IMR-90 (cell line): ENCODE results near the gene KLK12. TPM values are rescaled to one million over a fixed set of nuclear protein-coding genes. Genes with fewer than 3 reads are reported as not detected.

Source experiments
- ATAC-seq: fragments of 200-7000 bp; cut with Tn5 transposase; 2 replicates; pipeline ENCODE4 v1.9.1; 2020; ENCODE audit warnings: low read depth, mild to moderate bottlenecking, moderate library complexity
- BruUV-seq: library from RNA; stranded (reverse); fragments of 400-500 nt; replicated peaks from 2 replicates; lab custom pipeline; 2021; lab: Mats Ljungman, UMichigan
- CTCF ChIA-PET: fragments of 300-600 bp; formaldehyde crosslinking; extraction: SDS; loops from one replicate; lab custom pipeline; 2021; ENCODE audit warnings: antibody characterized with exemption; lab: Yijun Ruan, JAX
- POLR2A ChIA-PET: fragments of 300-600 bp; sonication (Branson Sonifier 250); formaldehyde crosslinking; loops from one replicate; lab custom pipeline; 2022; ENCODE audit warnings: antibody characterized with exemption; ENCODE audit not compliant: unreplicated experiment; lab: Charles Lee
- DNase-seq: peaks from one replicate; pipeline ENCODE4 v3.0.0; 2013
- H2AFZ ChIP-seq: replicated peaks from 2 replicates; pipeline ENCODE3; 2013; ENCODE audit warnings: low read length, mild to moderate bottlenecking; ENCODE audit not compliant: poor library complexity
- H2AK5ac ChIP-seq: 2 replicates; pipeline ENCODE4 v1.6.1; 2013; ENCODE audit warnings: low read depth, low read length, inconsistent platforms
- H2AK9ac ChIP-seq: replicated peaks from 2 replicates; pipeline ENCODE3; 2013; ENCODE audit warnings: mild to moderate bottlenecking, low read depth, low read length, moderate library complexity; ENCODE audit not compliant: poor library complexity
- H2BK120ac ChIP-seq: 2 replicates; pipeline ENCODE4 v1.6.1; 2013; ENCODE audit warnings: low read depth, low read length, inconsistent platforms
- H2BK15ac ChIP-seq: 3 replicates; pipeline ENCODE4 v1.6.1; 2013; ENCODE audit warnings: low read depth, low read length, inconsistent platforms
- H2BK20ac ChIP-seq: 2 replicates; pipeline ENCODE4 v1.6.1; 2013; ENCODE audit warnings: low read depth, mild to moderate bottlenecking, inconsistent platforms, low read length, moderate library complexity
- H2BK5ac ChIP-seq: 2 replicates; pipeline ENCODE4 v1.6.1; 2013; ENCODE audit warnings: mild to moderate bottlenecking, low read depth, low read length, inconsistent platforms; ENCODE audit not compliant: poor library complexity, severe bottlenecking
- H3K14ac ChIP-seq: replicated peaks from 2 replicates; pipeline ENCODE4 v1.6.1; 2013; ENCODE audit warnings: low read depth, low read length, inconsistent platforms
- H3K18ac ChIP-seq: 2 replicates; pipeline ENCODE4 v1.6.1; 2013; ENCODE audit warnings: low read depth, low read length, control low read depth
- H3K23ac ChIP-seq: 2 replicates; pipeline ENCODE4 v1.6.1; 2013; ENCODE audit warnings: low read depth, low read length, inconsistent platforms
- H3K27ac ChIP-seq: 2 replicates; pipeline ENCODE4 v1.5.1; 2013; ENCODE audit warnings: mild to moderate bottlenecking, control low read depth, low read length; ENCODE audit not compliant: insufficient read depth
- H3K27me3 ChIP-seq: 2 replicates; pipeline ENCODE4 v1.6.1; 2013; ENCODE audit warnings: low read length; ENCODE audit not compliant: control insufficient read depth, insufficient read depth
- H3K36me3 ChIP-seq: 2 replicates; pipeline ENCODE4 v1.6.1; 2013; ENCODE audit warnings: low read length, mixed read lengths; ENCODE audit not compliant: control insufficient read depth, insufficient read depth
- H3K4ac ChIP-seq: 2 replicates; pipeline ENCODE4 v1.6.1; 2013; ENCODE audit warnings: low read depth, low read length, inconsistent platforms
- H3K4me1 ChIP-seq: 2 replicates; pipeline ENCODE4 v1.6.1; 2013; ENCODE audit warnings: low read length, mixed read lengths; ENCODE audit not compliant: control insufficient read depth, insufficient read depth
- H3K4me2 ChIP-seq: 2 replicates; pipeline ENCODE4 v1.6.1; 2013; ENCODE audit warnings: low read depth, mild to moderate bottlenecking, control low read depth, low read length, moderate library complexity
- H3K4me3 ChIP-seq: 2 replicates; pipeline ENCODE4 v1.5.1; 2013; ENCODE audit warnings: low read depth, mild to moderate bottlenecking, control low read depth, low read length, moderate library complexity; ENCODE audit not compliant: insufficient read depth
- H3K56ac ChIP-seq: 2 replicates; pipeline ENCODE4 v1.6.1; 2013; ENCODE audit warnings: low read length, inconsistent platforms; ENCODE audit not compliant: insufficient read depth; ENCODE audit errors: extremely low read depth
- H3K79me1 ChIP-seq, 2 experiments: 2 replicates each; pipeline ENCODE4 v1.6.1; 2013; ENCODE audit warnings: low read length in 2 of 2, inconsistent platforms in 1 of 2, low read depth in 1 of 2
- H3K9ac ChIP-seq: 2 replicates; pipeline ENCODE4 v1.6.1; 2013; ENCODE audit warnings: low read depth, low read length, control low read depth
- H3K9me1 ChIP-seq: 2 replicates; pipeline ENCODE4 v1.6.1; 2013; ENCODE audit warnings: low read length, inconsistent platforms; ENCODE audit not compliant: insufficient read depth
- H3K9me3 ChIP-seq: 2 replicates; pipeline ENCODE4 v1.6.1; 2013; ENCODE audit warnings: low read length; ENCODE audit not compliant: control insufficient read depth, insufficient read depth
- H4K20me1 ChIP-seq: 2 replicates; pipeline ENCODE4 v1.6.1; 2013; ENCODE audit warnings: low read length, inconsistent platforms; ENCODE audit not compliant: insufficient read depth
- H4K5ac ChIP-seq: 2 replicates; pipeline ENCODE4 v1.6.1; 2013; ENCODE audit warnings: mild to moderate bottlenecking, low read depth, low read length, control low read depth
- H4K8ac ChIP-seq, 2 experiments: 2 replicates each; pipeline ENCODE4 v1.6.1; 2013; ENCODE audit warnings: low read depth in 2 of 2, low read length in 2 of 2, control low read depth in 1 of 2, inconsistent platforms in 1 of 2
- H4K91ac ChIP-seq: 2 replicates; pipeline ENCODE4 v1.6.1; 2013; ENCODE audit warnings: low read depth, low read length, inconsistent platforms; ENCODE audit not compliant: insufficient read depth
- MAZ ChIP-seq: IDR thresholded peaks from 2 replicates; pipeline ENCODE4 v1.6.1; 2012; ENCODE audit warnings: low read depth, mild to moderate bottlenecking, low read length, improper control_type of control experiment, moderate library complexity, borderline replicate concordance
- WGBS, 2 experiments: methylation state at CpG; one replicate each; pipeline versions ENCODE4 v1.1.5 to v1.1.7; 2013; ENCODE audit warnings: missing lambda C conversion rate in 2 of 2; ENCODE audit not compliant: insufficient read length in 1 of 2; ENCODE audit errors: extremely low coverage in 2 of 2; 5-methylcytosine and 5-hydroxymethylcytosine counted together
- dilution Hi-C: fragments of 300-500 bp; cut with HindIII; formaldehyde crosslinking; loops from one replicate; pipeline ENCODE4 v1.14.3; 2018; ENCODE audit warnings: low sequenced_read_pairs; ENCODE audit not compliant: unreplicated experiment
- in situ Hi-C: fragments of 300-500 bp; cut with MboI; formaldehyde crosslinking; loops from 3 replicates; pipeline ENCODE4 v1.14.3; 2019; ENCODE audit warnings: low sequenced_read_pairs, inconsistent platforms, mixed read lengths
- intact Hi-C: fragments of 100-400 bp; cut with micrococcal nuclease; formaldehyde crosslinking; loops from 2 replicates; pipeline ENCODE4 v1.10.0; 2022
- polyA plus RNA-seq, 3 experiments: library from polyadenylated mRNA; depleted of rRNA; stranded (reverse); fragments of >200 nt; gene quantifications; 2 replicates each; pipeline ENCODE4 v1.2.3, GENCODE V29; 2012; ENCODE audit warnings: low replicate concordance in 1 of 3
- total RNA-seq: library from RNA; depleted of rRNA; stranded (reverse); fragments of >200 nt; gene quantifications from 2 replicates; pipeline ENCODE4 v1.2.3, GENCODE V29; 2012
- TF ChIP-seq, protein P1 (sequence below): conservative IDR thresholded peaks from 2 replicates; pipeline ENCODE4 v1.5.1; 2012; ENCODE audit warnings: mild to moderate bottlenecking, low read depth, low read length, improper control_type of control experiment

Gene KLK12
- total and polyA plus RNA-seq, 2 of the 4 experiments (the other 2 are of a cell fraction): not detected

DNA sequence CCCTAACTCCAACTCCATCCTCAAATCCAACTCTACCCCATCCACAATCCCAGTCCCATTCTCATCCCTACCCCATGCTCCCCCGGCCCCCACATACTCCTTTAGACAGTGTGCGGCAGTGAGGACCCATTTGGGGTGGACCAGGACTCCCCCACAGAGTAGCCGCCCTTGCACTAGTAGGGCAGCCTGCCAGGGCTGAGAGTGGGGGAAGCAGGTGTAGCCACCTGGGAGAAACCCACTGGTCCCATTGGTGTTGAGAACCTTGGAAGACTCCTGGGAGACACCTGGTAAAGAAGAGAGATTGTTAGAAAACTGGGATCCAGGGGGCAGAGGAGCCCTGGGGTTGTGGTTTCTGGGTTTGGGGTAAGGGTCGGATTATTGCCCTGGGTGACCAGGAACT, 25.5 kb upstream of the KLK12 start:
- Histone ChIP-seq H3K27me3 (no peaks in the 10 kb centered on the region), H2BK15ac (no peak overlapping the region), H3K4me2 (no peak overlapping the region), H4K91ac (no peak overlapping the region), H3K4me3 (no peak overlapping the region), H3K9me1 (no peaks in the 10 kb centered on the region), H3K23ac (no peak overlapping the region), H2AK9ac (no peak overlapping the region), H3K4ac (no peak overlapping the region), H4K8ac (no peak overlapping the region), H3K79me1 (no peaks in the 10 kb centered on the region), H3K27ac (no peak overlapping the region), H4K5ac (no peak overlapping the region), H3K9me3 (peaks cover 2% of the 10 kb centered on the region; the same call in 1 of the 2 replicates), H2BK5ac (no peak overlapping the region), H2AK5ac (no peak overlapping the region), H4K20me1 (no peaks in the 10 kb centered on the region), H3K36me3 (no peaks in the 10 kb centered on the region), H3K9ac (no peak overlapping the region), H2BK20ac (no peak overlapping the region), H3K4me1 (no peaks in the 10 kb centered on the region), H2AFZ (no peak overlapping the region), H2BK120ac (no peak overlapping the region), H3K56ac (no peak overlapping the region), H3K18ac (no peak overlapping the region), H3K14ac (no peak overlapping the region)
- DNase-seq (no peak), ATAC-seq (no peak)
- POLR2A ChIA-PET: no interaction called here
- TF ChIP-seq MAZ: no peak
- TF ChIP-seq, protein P1, sequence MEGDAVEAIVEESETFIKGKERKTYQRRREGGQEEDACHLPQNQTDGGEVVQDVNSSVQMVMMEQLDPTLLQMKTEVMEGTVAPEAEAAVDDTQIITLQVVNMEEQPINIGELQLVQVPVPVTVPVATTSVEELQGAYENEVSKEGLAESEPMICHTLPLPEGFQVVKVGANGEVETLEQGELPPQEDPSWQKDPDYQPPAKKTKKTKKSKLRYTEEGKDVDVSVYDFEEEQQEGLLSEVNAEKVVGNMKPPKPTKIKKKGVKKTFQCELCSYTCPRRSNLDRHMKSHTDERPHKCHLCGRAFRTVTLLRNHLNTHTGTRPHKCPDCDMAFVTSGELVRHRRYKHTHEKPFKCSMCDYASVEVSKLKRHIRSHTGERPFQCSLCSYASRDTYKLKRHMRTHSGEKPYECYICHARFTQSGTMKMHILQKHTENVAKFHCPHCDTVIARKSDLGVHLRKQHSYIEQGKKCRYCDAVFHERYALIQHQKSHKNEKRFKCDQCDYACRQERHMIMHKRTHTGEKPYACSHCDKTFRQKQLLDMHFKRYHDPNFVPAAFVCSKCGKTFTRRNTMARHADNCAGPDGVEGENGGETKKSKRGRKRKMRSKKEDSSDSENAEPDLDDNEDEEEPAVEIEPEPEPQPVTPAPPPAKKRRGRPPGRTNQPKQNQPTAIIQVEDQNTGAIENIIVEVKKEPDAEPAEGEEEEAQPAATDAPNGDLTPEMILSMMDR: no peak
- intact Hi-C loops (no loop called here), dilution Hi-C loops (no loop called here), in situ Hi-C loops (no loop called here)
- no TSS peak for BruUV-seq
- no CpG with 5 or more reads among the region's 4 CpGs for WGBS, 2 experiments
- CTCF ChIA-PET: no interaction called here
